Karpas-422 (cell line): ENCODE measurements around the gene GNAT3. TPM values are rescaled to one million over a fixed set of nuclear protein-coding genes. Genes with fewer than 3 reads are reported as not detected.

Experiments used
- DNase-seq: peaks from one replicate; pipeline ENCODE4 v3.0.0-alpha.2; 2015
- H2AFZ ChIP-seq: fragments of 200-600 bp; sonication (generic); 2 replicates; pipeline ENCODE4 v1.6.1; 2014; ENCODE audit warnings: antibody characterized with exemption, low read length, mixed read lengths
- H3K27ac ChIP-seq: fragments of 200-600 bp; sonication (generic); 2 replicates; pipeline ENCODE4 v1.5.1; 2014; ENCODE audit warnings: mild to moderate bottlenecking, low read length, moderate library complexity
- H3K27me3 ChIP-seq: fragments of 200-600 bp; sonication (generic); 2 replicates; pipeline ENCODE4 v1.6.1; 2014; ENCODE audit warnings: low read length, mixed read lengths
- H3K36me3 ChIP-seq: fragments of 200-600 bp; sonication (generic); 2 replicates; pipeline ENCODE4 v1.6.1; 2014; ENCODE audit warnings: low read length, mixed read lengths; ENCODE audit not compliant: insufficient read depth
- H3K4me1 ChIP-seq: fragments of 200-600 bp; sonication (generic); 2 replicates; pipeline ENCODE4 v1.6.1; 2014; ENCODE audit warnings: mild to moderate bottlenecking, low read length, mixed read lengths
- H3K4me2 ChIP-seq: fragments of 200-600 bp; sonication (generic); 2 replicates; pipeline ENCODE4 v1.6.1; 2014; ENCODE audit warnings: low read length, low read depth, mild to moderate bottlenecking; ENCODE audit not compliant: poor library complexity, severe bottlenecking
- H3K4me3 ChIP-seq: fragments of 200-600 bp; sonication (generic); 2 replicates; pipeline ENCODE4 v1.5.1; 2014; ENCODE audit warnings: mild to moderate bottlenecking, antibody characterized with exemption, low read length, mixed read lengths
- H3K79me2 ChIP-seq: fragments of 200-600 bp; sonication (generic); 2 replicates; pipeline ENCODE4 v1.6.1; 2014; ENCODE audit warnings: mild to moderate bottlenecking, low read length, mixed read lengths
- H3K9ac ChIP-seq: fragments of 200-600 bp; sonication (generic); 2 replicates; pipeline ENCODE4 v1.6.0; 2014; ENCODE audit warnings: low read length
- H3K9me2 ChIP-seq: fragments of 200-600 bp; sonication (generic), shearing (Covaris generic); replicated peaks from 2 replicates; pipeline ENCODE4 v1.6.0; 2014; ENCODE audit warnings: mild to moderate bottlenecking, low read length, moderate library complexity; ENCODE audit not compliant: insufficient read depth
- H3K9me3 ChIP-seq: fragments of 300-700, 200-600 bp; sonication (generic); 2 replicates; pipeline ENCODE4 v1.6.1; 2014; ENCODE audit warnings: low read length, mixed read lengths
- H4K20me1 ChIP-seq: fragments of 200-600 bp; sonication (generic); 2 replicates; pipeline ENCODE4 v1.6.1; 2014; ENCODE audit warnings: mild to moderate bottlenecking, antibody characterized with exemption, low read length, low read depth; ENCODE audit not compliant: insufficient read depth
- total RNA-seq: library from RNA; depleted of rRNA; stranded (reverse); fragments of >200 nt; shearing (Covaris generic); gene quantifications from 2 replicates; pipeline ENCODE4 v1.2.3, GENCODE V29; 2014; ENCODE audit warnings: low replicate concordance

GNAT3 gene
- total RNA-seq, 1 experiment from 2014 or later = 0.26 TPM

DNA sequence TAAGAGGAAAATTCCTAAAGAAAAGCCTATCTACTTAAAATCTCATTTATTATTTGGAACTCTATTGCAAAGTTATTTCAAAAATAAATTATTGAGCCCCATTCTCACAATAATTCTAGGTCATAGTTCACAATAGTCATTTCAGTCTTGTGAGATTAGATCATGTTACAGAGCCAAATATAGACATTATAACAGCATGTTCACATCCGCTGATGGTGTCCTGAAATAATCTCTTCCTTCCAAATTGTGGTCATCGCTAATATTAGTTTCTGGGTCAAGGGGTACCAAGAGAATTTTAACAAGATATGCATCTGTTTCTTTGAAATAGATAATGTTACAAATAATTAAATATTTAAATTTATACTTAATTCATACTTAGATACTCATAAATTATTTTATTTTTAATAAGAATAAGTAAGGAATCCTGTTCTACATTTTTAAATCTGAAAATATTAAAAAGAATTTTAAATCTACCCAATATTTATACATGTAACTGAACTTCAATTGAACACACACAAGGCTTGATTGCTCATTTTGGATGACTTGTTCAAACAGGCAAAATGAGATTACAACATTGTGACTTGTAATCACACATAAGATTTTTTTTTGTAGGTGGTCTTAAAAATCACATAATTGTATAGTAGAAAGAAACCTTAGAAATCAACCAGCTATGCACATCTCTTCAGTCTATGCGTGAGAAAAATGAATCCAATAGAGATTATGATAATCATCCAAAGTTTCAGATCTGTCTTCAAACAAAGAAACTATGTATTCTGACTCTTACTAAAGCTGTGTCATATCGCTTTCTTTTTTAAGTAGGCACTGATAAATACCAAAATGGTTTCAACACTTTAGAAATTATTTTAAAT is 13.1 kb downstream of the GNAT3 start:
- Histone ChIP-seq H3K27me3 (no peaks in the 10 kb centered on the region), H3K36me3 (no peaks in the 10 kb centered on the region), H3K9ac (no peak overlapping the region), H2AFZ (no peak overlapping the region), H4K20me1 (no peaks in the 10 kb centered on the region), H3K4me3 (no peak overlapping the region), H3K4me2 (no peak overlapping the region), H3K79me2 (no peaks in the 10 kb centered on the region), H3K9me2 (no peaks in the 10 kb centered on the region), H3K27ac (no peak overlapping the region), H3K9me3 (peaks cover 4% of the 10 kb centered on the region), H3K4me1 (no peaks in the 10 kb centered on the region)
- no peak for DNase-seq

DNA sequence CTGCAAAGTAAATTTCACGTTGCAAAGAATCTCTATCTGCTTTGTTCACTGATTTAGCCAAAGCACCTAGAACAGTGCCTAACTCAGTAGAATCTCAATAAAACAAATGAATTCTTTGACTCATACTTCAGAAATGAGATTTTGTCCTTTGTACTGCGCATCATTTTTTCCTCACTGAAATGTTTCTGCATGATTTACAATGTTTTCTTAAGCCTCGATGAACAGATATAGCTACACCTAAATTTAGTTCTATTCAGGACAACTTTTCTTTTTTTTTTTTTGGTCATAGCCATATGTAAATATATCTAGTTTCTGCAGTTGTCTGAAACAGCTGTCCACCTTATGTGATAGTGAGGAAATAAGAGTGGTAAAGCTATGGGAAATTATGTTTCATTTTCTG is 15.3 kb downstream of the GNAT3 start:
- H3K79me2 ChIP-seq = no peaks in the 10 kb centered on the region
- no peak overlapping the region for H2AFZ ChIP-seq
- no peak overlapping the region for H3K4me3 ChIP-seq
- no peaks in the 10 kb centered on the region for H3K36me3 ChIP-seq
- no peak overlapping the region for H3K4me2 ChIP-seq
- no peak overlapping the region for H3K27ac ChIP-seq
- no peaks in the 10 kb centered on the region for H3K9me2 ChIP-seq
- no peaks in the 10 kb centered on the region for H3K4me1 ChIP-seq
- DNase-seq = no peak
- H3K9ac ChIP-seq = no peak overlapping the region
- peaks cover 4% of the 10 kb centered on the region for H3K9me3 ChIP-seq
- H4K20me1 ChIP-seq = no peaks in the 10 kb centered on the region
- no peaks in the 10 kb centered on the region for H3K27me3 ChIP-seq

DNA sequence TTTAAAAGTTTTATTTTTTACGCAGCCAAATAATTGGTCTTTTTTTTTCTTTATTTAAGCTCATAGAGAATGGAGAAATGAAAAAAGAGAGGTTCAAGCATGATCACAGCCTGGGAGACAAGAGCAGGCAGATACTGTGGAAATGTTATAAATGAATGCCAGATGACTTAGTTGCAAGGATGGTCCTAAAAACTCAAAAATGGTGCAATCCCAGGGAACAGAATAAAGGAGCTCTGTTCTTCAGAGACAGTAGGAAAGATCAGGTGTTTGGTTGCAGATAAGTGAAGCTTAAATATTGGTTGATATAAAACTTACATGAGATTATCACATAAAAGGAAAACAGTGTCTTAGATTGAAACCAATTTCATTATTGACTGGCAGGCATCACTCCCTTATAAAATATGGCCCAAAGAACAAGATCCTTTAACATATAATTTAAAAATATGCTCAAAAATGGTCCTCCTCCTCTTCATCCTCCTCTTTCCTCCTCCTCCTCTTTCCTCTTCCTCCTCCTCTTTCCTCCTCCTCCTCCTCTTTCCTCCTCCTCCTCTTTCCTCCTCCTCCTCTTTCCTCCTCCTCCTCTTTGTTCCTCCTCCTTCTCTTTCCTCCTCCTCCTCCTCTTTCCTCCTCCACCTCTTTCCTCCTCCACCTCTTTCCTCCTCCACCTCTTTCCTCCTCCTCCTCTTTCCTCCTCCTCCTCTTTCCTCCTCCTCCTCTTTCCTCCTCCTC is 18.6 kb downstream of the GNAT3 start:
- H3K27ac ChIP-seq = no peak overlapping the region
- H3K36me3 ChIP-seq = no peaks in the 10 kb centered on the region
- no peaks in the 10 kb centered on the region for H4K20me1 ChIP-seq
- H3K27me3 ChIP-seq = no peaks in the 10 kb centered on the region
- no peaks in the 10 kb centered on the region for H3K9me2 ChIP-seq
- H3K9me3 ChIP-seq = peaks cover 6% of the 10 kb centered on the region
- no peaks in the 10 kb centered on the region for H3K79me2 ChIP-seq
- no peak for DNase-seq
- H3K4me1 ChIP-seq = no peaks in the 10 kb centered on the region
- no peak overlapping the region for H3K9ac ChIP-seq
- no peak overlapping the region for H3K4me2 ChIP-seq
- H2AFZ ChIP-seq = no peak overlapping the region
- no peak overlapping the region for H3K4me3 ChIP-seq

DNA sequence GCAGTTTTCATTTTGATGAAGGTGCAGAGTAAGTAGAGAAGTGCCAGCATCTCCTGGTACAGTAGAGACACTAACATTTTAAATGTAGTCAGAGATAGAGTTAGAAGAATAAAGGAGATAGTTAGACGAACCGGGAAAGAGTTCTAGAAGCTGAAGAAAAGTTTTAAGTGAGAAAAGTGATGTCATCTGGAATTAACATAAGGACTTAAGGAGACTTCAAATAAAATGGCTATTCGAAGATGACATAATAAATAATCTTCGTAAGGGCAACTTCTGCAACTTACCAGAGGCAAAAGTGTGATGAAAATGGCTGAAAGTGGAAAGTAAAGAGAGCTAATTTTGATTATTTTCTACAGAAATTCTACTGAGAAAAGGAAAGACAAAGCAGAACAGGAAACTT is 20.4 kb downstream of the GNAT3 start:
- no peak overlapping the region for H3K4me3 ChIP-seq
- H3K9ac ChIP-seq = no peak overlapping the region
- peaks cover 14% of the 10 kb centered on the region for H3K9me3 ChIP-seq
- no peak overlapping the region for H2AFZ ChIP-seq
- H3K79me2 ChIP-seq = no peaks in the 10 kb centered on the region
- H3K4me2 ChIP-seq = no peak overlapping the region
- no peaks in the 10 kb centered on the region for H3K27me3 ChIP-seq
- no peaks in the 10 kb centered on the region for H3K4me1 ChIP-seq
- no peaks in the 10 kb centered on the region for H3K9me2 ChIP-seq
- H3K36me3 ChIP-seq = no peaks in the 10 kb centered on the region
- no peaks in the 10 kb centered on the region for H4K20me1 ChIP-seq
- no peak for DNase-seq
- no peak overlapping the region for H3K27ac ChIP-seq

DNA sequence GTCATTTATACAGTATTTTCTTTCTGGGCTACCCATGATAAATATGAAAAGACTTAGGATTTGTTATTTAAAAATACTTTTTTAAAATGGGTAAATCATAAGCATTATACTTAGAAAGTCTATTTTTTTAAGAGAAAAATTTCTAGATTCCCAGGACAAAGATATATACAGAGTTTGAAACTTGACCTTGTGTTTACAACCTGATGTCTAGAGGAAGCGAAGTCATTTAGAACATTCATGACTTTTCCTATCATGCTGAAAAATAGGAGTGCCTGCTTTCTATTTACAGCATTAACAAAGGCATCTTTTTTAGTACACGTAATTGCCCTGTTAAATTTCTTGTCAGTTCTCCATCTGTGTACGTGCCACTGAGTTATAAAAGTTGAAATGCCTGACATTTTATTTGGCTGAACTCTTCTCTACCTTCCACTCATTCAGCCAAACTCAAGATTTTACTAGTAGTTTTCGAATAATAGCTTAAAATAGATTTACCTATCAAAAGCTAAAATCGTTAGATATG is 23.0 kb downstream of the GNAT3 start:
- no peak overlapping the region for H3K4me3 ChIP-seq
- no peaks in the 10 kb centered on the region for H3K9me2 ChIP-seq
- no peaks in the 10 kb centered on the region for H4K20me1 ChIP-seq
- H3K27ac ChIP-seq = no peak overlapping the region
- no peaks in the 10 kb centered on the region for H3K36me3 ChIP-seq
- H3K4me2 ChIP-seq = no peak overlapping the region
- peaks cover 18% of the 10 kb centered on the region for H3K9me3 ChIP-seq
- H2AFZ ChIP-seq = no peak overlapping the region
- no peak overlapping the region for H3K9ac ChIP-seq
- no peak for DNase-seq
- H3K79me2 ChIP-seq = no peaks in the 10 kb centered on the region
- H3K4me1 ChIP-seq = no peaks in the 10 kb centered on the region
- no peaks in the 10 kb centered on the region for H3K27me3 ChIP-seq

DNA sequence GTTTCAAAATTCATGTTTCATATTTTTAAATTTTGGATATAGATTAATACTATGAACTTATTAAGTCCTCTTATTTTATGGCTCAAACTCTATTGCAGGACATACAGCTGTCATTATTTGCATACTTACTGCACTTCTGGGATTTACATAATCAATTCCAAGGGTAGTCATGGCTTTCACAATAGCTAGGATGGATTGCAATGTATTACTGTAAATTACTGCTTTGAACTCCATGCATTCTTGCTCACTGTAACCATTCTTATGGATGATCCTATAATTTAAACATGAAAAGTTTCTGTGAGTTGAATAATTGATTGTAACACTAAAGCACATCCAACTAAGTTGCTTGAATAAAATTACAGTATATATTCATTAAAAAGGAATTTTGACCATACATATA is 23.5 kb downstream of the GNAT3 start:
- Histone ChIP-seq H2AFZ (no peak overlapping the region), H3K4me2 (no peak overlapping the region), H3K4me3 (no peak overlapping the region), H3K9me2 (no peaks in the 10 kb centered on the region), H3K9me3 (peaks cover 18% of the 10 kb centered on the region), H3K27me3 (no peaks in the 10 kb centered on the region), H3K36me3 (no peaks in the 10 kb centered on the region), H3K27ac (no peak overlapping the region), H3K9ac (no peak overlapping the region), H4K20me1 (no peaks in the 10 kb centered on the region), H3K79me2 (no peaks in the 10 kb centered on the region), H3K4me1 (no peaks in the 10 kb centered on the region)
- DNase-seq = no peak

DNA sequence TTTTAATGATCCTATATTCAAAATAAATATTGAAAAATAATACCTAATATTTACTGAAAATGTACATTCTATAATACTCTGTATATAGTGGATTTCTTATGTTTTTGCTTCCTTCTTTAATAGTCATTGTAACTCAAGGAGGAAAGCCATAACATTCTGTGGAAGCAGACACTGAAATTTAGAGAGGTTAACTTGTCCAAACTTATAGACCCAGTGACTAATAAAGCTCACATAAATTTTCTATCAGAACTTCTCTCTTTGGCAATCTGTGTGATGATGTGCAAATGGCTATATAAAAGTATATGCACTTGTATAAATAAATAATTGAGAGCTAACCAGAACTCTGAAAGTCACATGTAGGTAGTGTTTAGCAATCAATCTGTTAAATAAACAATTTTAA is 26.1 kb downstream of the GNAT3 start:
- Histone ChIP-seq H3K36me3 (no peaks in the 10 kb centered on the region), H2AFZ (no peak overlapping the region), H3K4me1 (no peaks in the 10 kb centered on the region), H4K20me1 (no peaks in the 10 kb centered on the region), H3K9me2 (no peaks in the 10 kb centered on the region), H3K9ac (no peak overlapping the region), H3K9me3 (peaks cover 13% of the 10 kb centered on the region), H3K79me2 (no peaks in the 10 kb centered on the region), H3K27me3 (no peaks in the 10 kb centered on the region), H3K27ac (no peak overlapping the region), H3K4me2 (no peak overlapping the region), H3K4me3 (no peak overlapping the region)
- DNase-seq = no peak

DNA sequence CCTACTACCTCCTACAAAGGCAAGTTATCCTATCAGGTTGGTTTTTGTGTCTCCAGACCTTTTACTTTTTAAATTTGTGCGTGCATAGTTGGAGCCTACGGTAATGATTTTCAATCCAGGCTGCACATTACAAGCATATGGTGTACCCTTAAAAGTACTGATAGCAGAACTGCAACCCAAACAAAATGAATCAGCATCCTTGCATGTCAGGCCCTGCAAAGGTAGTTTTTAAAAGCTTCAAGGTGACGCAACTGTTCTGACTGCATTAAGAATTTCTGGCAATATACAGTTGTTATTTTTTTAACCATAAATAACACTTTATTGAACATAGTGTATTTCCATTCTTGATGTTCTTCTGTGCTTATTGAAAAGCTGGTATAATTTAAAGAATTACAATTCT is 28.9 kb downstream of the GNAT3 start:
- H3K4me1 ChIP-seq = no peaks in the 10 kb centered on the region
- no peaks in the 10 kb centered on the region for H3K79me2 ChIP-seq
- no peak overlapping the region for H3K27ac ChIP-seq
- no peaks in the 10 kb centered on the region for H3K9me2 ChIP-seq
- no peaks in the 10 kb centered on the region for H3K27me3 ChIP-seq
- H3K4me2 ChIP-seq = no peak overlapping the region
- H4K20me1 ChIP-seq = no peaks in the 10 kb centered on the region
- no peak for DNase-seq
- H2AFZ ChIP-seq = no peak overlapping the region
- no peaks in the 10 kb centered on the region for H3K36me3 ChIP-seq
- H3K4me3 ChIP-seq = no peak overlapping the region
- H3K9ac ChIP-seq = no peak overlapping the region
- peaks cover 12% of the 10 kb centered on the region for H3K9me3 ChIP-seq
